Brain microvascular endothelial cell (primary cell): ENCODE results near the gene INPP5J.
"Not testable (repeated sequence)": the region's sequence is repeated elsewhere in the genome, so short reads cannot be mapped to it uniquely, and the experiment has no call there.

Source experiments
- DNase-seq: peaks from one replicate; pipeline ENCODE4 v3.0.0-alpha.2; 2020
- H3K27ac ChIP-seq: fragments of 250-450 bp; sonication (Bioruptor Pico); 2 replicates; pipeline ENCODE4 v1.5.1; 2020; ENCODE audit warnings: mild to moderate bottlenecking, moderate library complexity
- H3K27me3 ChIP-seq: fragments of 250-450 bp; sonication (Bioruptor Pico); replicated peaks from 2 replicates; pipeline ENCODE4 v1.5.1; 2020; ENCODE audit warnings: mild to moderate bottlenecking
- H3K36me3 ChIP-seq: fragments of 250-450 bp; sonication (Bioruptor Pico); replicated peaks from 2 replicates; pipeline ENCODE4 v1.5.1; 2020; ENCODE audit warnings: mild to moderate bottlenecking
- H3K4me3 ChIP-seq: 2 replicates; pipeline ENCODE4 v1.5.1; 2011; ENCODE audit warnings: low read depth, mild to moderate bottlenecking, control low read depth, low read length, moderate library complexity
- CTCF ChIP-seq: IDR thresholded peaks from 2 replicates; pipeline ENCODE4 v1.5.1; 2011; ENCODE audit warnings: low read depth, mild to moderate bottlenecking, moderate library complexity, low read length, control low read depth, inconsistent platforms; ENCODE audit errors: missing control alignments
- in situ Hi-C: cut with HindIII; loops from 2 replicates; pipeline ENCODE4 v1.10.0; 2017; ENCODE audit warnings: low sequenced_read_pairs, low pct_ligation_motif_present

INPP5J gene

GRCh38 chr22:31096657-31097279 lies 26.0 kb upstream of the INPP5J start:
- Histone ChIP-seq H3K27ac (no peak overlapping the region), H3K27me3 (no peaks in the 10 kb centered on the region), H3K4me3 (no peak overlapping the region), H3K36me3 (peaks cover 90% of the 10 kb centered on the region)
- TF ChIP-seq CTCF: no peak
- in situ Hi-C loops: no loop called here
- DNase-seq: no peak

GRCh38 chr22:31097539-31097938 lies 25.2 kb upstream of the INPP5J start:
- H3K27me3 ChIP-seq, H3K4me3 ChIP-seq, in situ Hi-C loops, H3K27ac ChIP-seq, DNase-seq: not testable (repeated sequence)
- H3K36me3 ChIP-seq: peaks cover 92% of the 10 kb centered on the region

- TF ChIP-seq CTCF: no peak
- Histone ChIP-seq H3K27ac (no peak overlapping the region), H3K27me3 (no peaks in the 10 kb centered on the region), H3K36me3 (peaks cover 91% of the 10 kb centered on the region), H3K4me3 (no peak overlapping the region)
- in situ Hi-C loops: no loop called here
- DNase-seq: no peak
Observed at GRCh38 chr22:31097941-31098631, 24.7 kb upstream of the INPP5J start.

GRCh38 chr22:31098632-31099110 lies 24.1 kb upstream of the INPP5J start:
- peaks cover 87% of the 10 kb centered on the region for H3K36me3 ChIP-seq
- H3K27ac ChIP-seq: no peak overlapping the region
- H3K4me3 ChIP-seq: no peak overlapping the region
- in situ Hi-C loops: no loop called here
- H3K27me3 ChIP-seq: no peaks in the 10 kb centered on the region
- no peak for DNase-seq
- TF ChIP-seq CTCF: peak; percentile 9

GRCh38 chr22:31099386-31099785 lies 23.4 kb upstream of the INPP5J start:
- no peak overlapping the region for H3K4me3 ChIP-seq
- H3K36me3 ChIP-seq: peaks cover 85% of the 10 kb centered on the region

More at GRCh38 chr22:31099386-31099785, 23.4 kb upstream of the INPP5J start:
- in situ Hi-C loops: no loop called here
- TF ChIP-seq CTCF: no peak
- DNase-seq: no peak
- H3K27ac ChIP-seq: no peak overlapping the region
- no peaks in the 10 kb centered on the region for H3K27me3 ChIP-seq
